ENCODE data around the gene NKAP.
"Not testable (repeated sequence)": the region's sequence is repeated elsewhere in the genome, so short reads cannot be mapped to it uniquely, and the experiment has no call there.

Gene NKAP

DNA sequence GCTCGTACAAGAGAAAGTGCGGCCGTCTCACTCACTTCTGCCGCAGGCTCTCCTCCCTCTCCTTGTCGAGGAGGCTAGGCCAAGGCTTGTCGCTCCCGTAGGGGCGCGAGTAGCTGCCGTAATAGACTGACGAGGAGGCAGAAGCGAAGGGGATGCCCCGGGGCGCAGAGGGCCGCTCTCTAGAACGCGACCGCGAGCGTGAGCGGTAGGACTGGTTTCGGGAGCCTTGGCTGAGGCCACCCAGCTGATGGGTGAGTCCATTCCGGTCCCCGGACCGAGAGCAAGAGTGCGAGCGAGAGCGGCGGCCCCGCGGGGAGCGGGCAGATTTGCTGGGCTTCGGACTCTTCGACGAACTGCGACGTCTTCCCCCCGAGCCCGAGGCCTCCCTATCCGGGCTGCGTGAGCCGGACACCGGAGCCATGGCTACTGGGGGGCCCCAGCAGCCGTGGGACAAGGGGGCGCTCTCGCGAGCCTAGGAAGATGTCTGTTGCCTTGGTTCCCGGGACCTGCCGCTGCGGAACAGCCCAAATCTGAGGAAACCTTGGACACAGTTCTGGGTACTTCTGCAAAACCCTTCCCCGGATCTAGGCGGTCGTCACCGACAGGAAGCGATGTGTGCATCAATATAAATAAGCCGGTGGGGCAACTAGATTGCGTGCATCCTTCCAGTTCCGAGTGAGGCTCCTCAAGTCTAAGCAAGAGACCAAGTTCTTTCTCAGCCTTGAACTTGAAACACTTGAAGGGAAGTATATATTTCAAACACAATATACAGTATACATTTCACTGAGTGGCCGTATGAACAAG, at the start of gene NKAP:
Gene NKAP, minus strand, starts transcription at position 567 of the 804 bp plus-strand sequence. Its CDS starts 146 bp downstream, at position 421.
- DNase-seq: peak; percentile 85

- DNase-seq: no peak
Measured at GRCh38 chrX:119991005-119991787, 47.6 kb upstream of the NKAP start.

DNA sequence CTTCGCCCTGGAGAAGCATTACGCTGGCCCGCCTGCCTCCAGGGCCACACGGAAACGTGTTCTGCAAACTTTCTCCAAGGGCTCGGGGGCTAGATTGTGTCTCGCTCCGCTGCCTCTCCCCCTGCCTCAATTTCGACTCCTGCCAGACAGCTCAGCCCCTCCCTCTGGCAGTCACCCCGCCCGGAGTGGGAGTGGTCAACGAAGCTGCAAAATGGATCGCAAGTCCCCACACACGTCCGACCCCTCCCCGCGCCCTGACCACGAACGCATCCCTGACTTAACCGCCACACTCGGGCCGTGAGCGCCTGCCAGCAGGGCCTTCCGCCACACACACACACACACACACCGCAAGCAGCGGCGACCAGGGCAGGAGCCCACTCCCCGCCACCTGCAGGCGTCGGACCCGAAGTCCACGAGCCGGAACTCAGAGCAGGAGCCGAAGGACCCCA, 47.0 kb upstream of the NKAP start:
- DNase-seq: no peak

GRCh38 chrX:119989905-119990555, 46.5 kb upstream of the NKAP start:
- DNase-seq: no peak

GRCh38 chrX:119986203-119986602, 42.7 kb upstream of the NKAP start:
- no peak for DNase-seq

GRCh38 chrX:119984652-119985051, 41.1 kb upstream of the NKAP start:
- DNase-seq: no peak

- no peak for DNase-seq
Measured at GRCh38 chrX:119983494-119983893, 39.9 kb upstream of the NKAP start.

GRCh38 chrX:119982145-119982544, 38.6 kb upstream of the NKAP start:
- no peak for DNase-seq

GRCh38 chrX:119981286-119982070, 37.9 kb upstream of the NKAP start:
- peak; percentile 29 for DNase-seq

DNA sequence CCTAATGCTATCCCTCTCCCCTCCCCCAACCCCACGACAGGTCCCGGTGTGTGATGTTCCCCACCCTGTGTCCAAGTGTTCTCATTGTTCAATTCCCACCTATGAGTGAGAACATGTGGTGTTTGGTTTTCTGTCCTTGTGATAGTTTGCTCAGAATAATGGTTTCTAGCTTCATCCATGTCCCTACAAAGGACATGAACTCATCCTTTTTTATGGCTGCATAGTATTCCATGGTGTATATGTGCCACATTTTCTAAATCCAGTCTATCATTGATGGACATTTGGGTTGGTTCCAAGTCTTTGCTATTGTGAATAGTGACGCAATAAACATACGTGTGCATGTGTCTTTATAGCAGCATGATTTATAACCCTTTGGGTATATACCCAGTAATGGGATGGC, 33.6 kb upstream of the NKAP start:
- DNase-seq: not testable (repeated sequence)

- DNase-seq: no peak
Measured at GRCh38 chrX:119971184-119971583, 27.6 kb upstream of the NKAP start.

DNA sequence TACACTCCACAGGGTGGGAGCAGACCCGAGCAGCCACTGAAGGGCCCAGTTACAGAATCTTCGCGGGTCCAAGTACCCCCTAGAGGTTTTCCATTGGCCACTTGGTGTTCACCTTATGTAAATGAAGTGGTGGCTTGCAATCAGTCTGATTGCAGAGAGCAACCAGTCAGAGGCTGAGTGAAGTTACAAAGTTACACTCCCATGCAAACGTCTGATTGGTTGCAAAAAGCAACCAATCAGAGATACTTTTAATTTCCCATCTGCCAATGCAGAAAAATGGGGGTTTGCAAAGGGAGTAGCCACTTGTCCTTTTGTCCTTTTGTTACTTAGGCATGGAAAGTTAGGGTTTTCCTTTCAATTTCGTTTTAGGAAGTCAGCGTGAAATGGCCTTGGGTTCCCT, 27.0 kb upstream of the NKAP start:
- DNase-seq: no peak

DNA sequence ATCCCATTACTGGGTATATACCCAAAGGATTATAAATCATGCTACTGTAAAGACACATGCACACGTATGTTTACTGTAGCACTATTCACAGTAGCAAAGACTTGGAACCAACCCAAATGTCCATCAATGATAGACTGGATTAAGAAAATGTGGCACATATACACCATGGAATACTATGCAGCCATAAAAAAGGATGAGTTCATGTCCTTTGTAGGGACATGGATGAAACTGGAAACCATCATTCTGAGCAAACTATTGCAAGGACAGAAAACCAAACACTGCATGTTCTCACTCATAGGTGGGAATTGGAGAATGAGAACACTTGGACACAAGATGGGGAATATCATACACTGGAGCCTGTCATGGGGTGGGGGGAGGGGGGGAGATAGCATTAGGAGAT, 23.3 kb upstream of the NKAP start:
- DNase-seq: not testable (repeated sequence)

DNA sequence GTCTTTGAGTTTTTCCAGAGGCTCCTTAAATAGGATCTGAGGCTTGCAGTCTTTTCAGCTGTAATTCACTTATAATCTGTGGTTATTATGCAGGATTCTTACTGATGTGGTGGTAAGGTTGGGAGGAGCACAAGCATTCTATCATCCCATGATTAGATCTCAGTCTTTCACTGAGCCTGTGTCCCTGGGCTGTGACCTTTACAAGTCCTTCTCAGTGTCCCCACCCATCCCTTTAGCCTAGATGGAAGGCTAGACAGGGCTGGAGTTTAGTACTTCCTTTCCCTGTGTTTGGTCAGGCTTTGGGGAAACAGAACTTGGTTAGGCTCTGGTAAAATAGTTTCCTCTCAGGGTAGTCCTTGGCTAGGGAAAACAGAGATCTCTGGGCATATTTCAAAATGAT, 17.1 kb upstream of the NKAP start:
- DNase-seq: no peak

- peak; percentile 75 for DNase-seq
Measured at GRCh38 chrX:119955807-119956570, 12.4 kb upstream of the NKAP start.

GRCh38 chrX:119954374-119954773, 10.8 kb upstream of the NKAP start:
- no peak for DNase-seq

DNA sequence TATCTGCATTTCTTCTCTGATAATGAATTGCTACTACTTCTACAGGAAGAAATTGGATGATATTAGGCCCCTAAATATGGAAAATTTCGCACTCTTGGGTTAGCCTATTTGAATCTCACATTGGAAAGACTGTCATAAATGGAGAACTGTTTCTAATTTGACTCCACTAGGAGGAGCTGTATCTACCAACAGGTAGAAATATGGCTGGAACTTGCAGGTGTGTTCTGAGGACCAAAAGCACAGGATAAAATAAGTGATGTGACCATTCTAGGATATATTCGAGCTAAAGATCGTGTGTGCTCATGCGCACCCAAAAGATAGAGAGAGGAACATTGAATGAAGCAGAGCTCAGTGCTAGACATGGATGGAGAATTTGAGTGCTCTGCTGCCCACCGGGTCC, 4.8 kb upstream of the NKAP start:
- DNase-seq: no peak

DNA sequence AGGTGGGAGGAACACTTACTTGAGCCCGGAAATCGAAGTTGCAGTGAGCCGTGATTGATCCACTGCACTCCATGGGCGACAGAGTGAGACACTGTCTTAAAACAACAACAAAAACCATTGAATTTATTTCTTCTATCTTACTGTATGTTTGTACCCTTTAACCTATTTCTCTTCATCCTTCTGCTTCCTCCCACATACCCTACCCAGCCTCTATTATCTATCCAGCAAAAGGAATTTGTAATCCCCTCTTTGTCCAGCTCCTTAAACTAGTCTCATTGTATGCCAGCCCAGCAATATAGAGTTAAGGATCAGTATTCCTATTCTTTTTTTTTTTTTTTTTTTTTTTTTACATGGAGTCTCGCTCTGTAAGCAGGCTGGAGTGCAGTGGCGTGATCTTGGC, 1.9 kb upstream of the NKAP start:
- DNase-seq: no peak

DNA sequence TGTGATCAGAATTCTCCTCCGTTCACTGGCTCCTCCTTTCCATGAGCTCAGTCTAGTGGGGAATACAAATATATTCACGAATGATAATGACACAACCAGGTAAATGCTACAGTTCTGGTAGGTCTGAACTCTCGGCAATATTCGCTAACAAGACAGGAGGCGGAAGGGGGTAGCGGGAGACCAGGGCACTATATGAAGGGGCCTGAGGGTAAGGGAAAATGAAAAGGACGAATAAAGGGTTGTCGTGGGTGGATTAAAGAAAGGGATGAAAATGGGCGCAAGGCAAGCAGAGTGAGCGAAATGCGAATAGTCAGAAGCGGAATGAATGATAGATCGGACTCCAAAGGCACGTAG, 743 bp downstream of the NKAP start:
- DNase-seq: no peak

DNA sequence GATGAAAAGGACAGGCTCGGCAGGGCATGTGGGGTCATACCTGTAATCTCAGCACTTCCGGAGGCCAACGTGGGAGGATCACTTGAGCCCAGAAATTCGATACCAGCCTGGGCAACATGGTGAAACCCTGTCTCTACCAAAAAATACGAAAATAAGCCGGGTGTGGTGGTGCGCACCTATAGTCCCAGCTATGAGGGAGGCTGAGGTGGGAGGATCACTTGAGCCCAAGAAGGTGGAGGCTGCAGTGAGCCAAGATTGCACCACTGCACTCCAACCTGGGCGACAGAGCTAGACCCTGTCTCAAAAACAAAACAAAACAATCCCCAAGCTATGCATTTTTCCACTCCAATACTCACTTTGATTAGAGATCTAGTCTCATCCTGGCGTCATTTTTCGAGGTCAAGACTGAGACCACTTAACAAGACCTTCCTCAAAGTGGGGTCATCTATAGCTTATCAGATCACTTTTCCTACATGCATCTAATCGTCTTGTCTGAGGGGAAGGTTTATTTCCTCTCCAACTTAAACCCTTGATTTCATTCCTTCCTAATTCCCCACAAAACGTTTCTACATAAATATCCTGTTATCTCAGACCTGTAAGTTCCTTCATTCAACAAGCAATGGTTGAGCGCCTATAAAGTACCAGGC, 1.3 kb downstream of the NKAP start:
- no peak for DNase-seq

DNA sequence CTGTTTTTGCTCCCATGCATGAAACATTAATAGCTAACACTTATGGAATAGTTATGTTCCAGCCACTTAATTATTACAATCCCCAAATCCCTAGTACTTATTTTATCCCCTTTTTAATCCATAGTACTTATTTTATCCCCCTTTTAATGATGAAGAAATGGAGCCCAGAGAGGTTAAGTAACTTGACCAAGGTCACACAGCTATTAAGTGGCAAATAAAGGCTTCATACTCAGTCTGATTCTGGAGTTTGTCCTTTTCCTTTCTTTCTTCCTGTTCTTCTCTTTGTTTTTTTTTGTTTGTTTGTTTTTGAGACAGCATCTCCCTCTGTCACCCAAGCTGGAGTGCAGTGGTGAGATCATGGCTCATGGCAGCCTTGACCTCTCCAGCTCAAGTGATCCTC, 2.2 kb downstream of the NKAP start:
- no peak for DNase-seq
